B cell (primary cell): ENCODE results near the gene ANKRD11. TPM values are rescaled to one million over a fixed set of nuclear protein-coding genes. Genes with fewer than 3 reads are reported as not detected.

Source experiments
- ATAC-seq: fragments of 200-7000 bp; cut with Tn5 transposase; one replicate; pipeline ENCODE4 v1.10.0; 2021; ENCODE audit warnings: low read depth, mild to moderate bottlenecking, moderate number of reproducible peaks, moderate library complexity
- CTCF ChIA-PET: fragments of 350-600 bp; sonication (Branson Sonifier 250); formaldehyde crosslinking; loops from one replicate; lab custom pipeline; 2021; ENCODE audit warnings: antibody characterized with exemption, inconsistent platforms; lab: Charles Lee
- POLR2A ChIA-PET: fragments of 350-600 bp; sonication (Branson Sonifier 250); formaldehyde crosslinking; loops from one replicate; lab custom pipeline; 2021; ENCODE audit warnings: antibody characterized with exemption; lab: Charles Lee
- DNase-seq: peaks from one replicate; pipeline ENCODE4 v3.0.0; 2013
- H2AFZ ChIP-seq: 2 replicates; pipeline ENCODE4 v1.6.1; 2012; ENCODE audit warnings: mild to moderate bottlenecking, low read depth, low read length; ENCODE audit not compliant: insufficient read depth, poor library complexity, severe bottlenecking
- H3K27ac ChIP-seq, 2 donors: 1 replicate in 1 of 2; 2 replicates in 1 of 2; pipeline ENCODE4 v1.5.1; 2012 to 2013; ENCODE audit warnings: low read length in 2 of 2, mild to moderate bottlenecking in 2 of 2, moderate library complexity in 1 of 2
- H3K27me3 ChIP-seq, 4 experiments: fragments of 200-600 bp in 1 of 4; sonication (generic) in 1 of 4; replicated peaks in 1 of 4; 1 replicate in 2 of 4; 2 replicates in 2 of 4; pipeline versions ENCODE4 v1.6.1 to v1.7.0; 2013 to 2016; ENCODE audit warnings: low read length in 3 of 4, mild to moderate bottlenecking in 2 of 4, mixed read lengths in 1 of 4, moderate library complexity in 1 of 4; ENCODE audit not compliant: insufficient read depth in 4 of 4, control insufficient read depth in 3 of 4; ENCODE audit errors: control extremely low read depth in 1 of 4
- H3K36me3 ChIP-seq, 2 experiments: replicated peaks in 1 of 2; 1 replicate in 1 of 2; 2 replicates in 1 of 2; pipeline versions ENCODE4 v1.6.1 to v1.7.1; 2013; ENCODE audit warnings: low read length in 1 of 2; ENCODE audit not compliant: insufficient read depth in 2 of 2, control insufficient read depth in 1 of 2; ENCODE audit errors: control extremely low read depth in 1 of 2, extremely low read depth in 1 of 2
- H3K4me1 ChIP-seq, 2 donors: fragments of 200-600 bp in 1 of 2; sonication (generic) in 1 of 2; 1 replicate in 1 of 2; 2 replicates in 1 of 2; pipeline versions ENCODE4 v1.5.1 to v1.6.1; 2013 to 2017; ENCODE audit warnings: low read length in 2 of 2; ENCODE audit not compliant: control insufficient read depth in 2 of 2, insufficient read depth in 2 of 2
- H3K4me2 ChIP-seq: replicated peaks from 2 replicates; pipeline ENCODE3; 2012; ENCODE audit warnings: mild to moderate bottlenecking, low read depth, low read length; ENCODE audit not compliant: poor library complexity, severe bottlenecking
- H3K4me3 ChIP-seq, 5 experiments: fragments of 200-600 bp in 1 of 5; sonication (generic) in 1 of 5; 1 replicate in 3 of 5; 2 replicates in 2 of 5; pipeline versions ENCODE4 v1.5.1 to v1.7.0; 2011 to 2016; ENCODE audit warnings: low read length in 4 of 5, mild to moderate bottlenecking in 4 of 5, low read depth in 2 of 5, control low read depth in 1 of 5, moderate library complexity in 1 of 5; ENCODE audit not compliant: insufficient read depth in 1 of 5; ENCODE audit errors: control extremely low read depth in 1 of 5, extremely low read depth in 1 of 5
- H3K79me2 ChIP-seq: fragments of 200-600 bp; sonication (generic); one replicate; pipeline ENCODE4 v1.6.0; 2016; ENCODE audit warnings: low read length; ENCODE audit not compliant: control insufficient read depth, insufficient read depth
- H3K9ac ChIP-seq: fragments of 200-600 bp; sonication (generic); 2 replicates; pipeline ENCODE4 v1.6.1; 2017; ENCODE audit warnings: mild to moderate bottlenecking, low read length, moderate library complexity
- H3K9me3 ChIP-seq, 3 donors: one replicate each; pipeline versions ENCODE4 v1.6.1 to v1.7.1; 2013; ENCODE audit warnings: low read length in 2 of 3; ENCODE audit not compliant: control insufficient read depth in 2 of 3, insufficient read depth in 1 of 3; ENCODE audit errors: control extremely low read depth in 1 of 3
- H4K20me1 ChIP-seq: 2 replicates; pipeline ENCODE4 v1.6.0; 2012; ENCODE audit warnings: mild to moderate bottlenecking, low read length; ENCODE audit not compliant: insufficient read depth, control insufficient read depth, poor library complexity, severe bottlenecking
- H3K27ac Mint-ChIP-seq: one replicate; pipeline ENCODE4 v1.8.0; 2021; ENCODE audit warnings: mixed read lengths
- H3K27me3 Mint-ChIP-seq: one replicate; pipeline ENCODE4 v1.8.0; 2021; ENCODE audit warnings: mixed read lengths
- H3K4me1 Mint-ChIP-seq: one replicate; pipeline ENCODE4 v1.8.0; 2021; ENCODE audit warnings: mixed read lengths
- H3K4me3 Mint-ChIP-seq: one replicate; pipeline ENCODE4 v1.8.0; 2021; ENCODE audit warnings: mixed read lengths
- H3K9me3 Mint-ChIP-seq: one replicate; pipeline ENCODE4 v1.8.0; 2022; ENCODE audit warnings: mixed read lengths; ENCODE audit not compliant: insufficient read depth
- EZH2 ChIP-seq: IDR thresholded peaks from 2 replicates; pipeline ENCODE4 v1.6.1; 2012; ENCODE audit warnings: borderline replicate concordance, low read depth, mild to moderate bottlenecking, moderate library complexity, low read length; ENCODE audit not compliant: insufficient read depth, poor library complexity, severe bottlenecking
- WGBS: methylation state at CpG from one replicate; pipeline ENCODE4 v1.1.5; 2013; ENCODE audit warnings: missing lambda C conversion rate; ENCODE audit not compliant: insufficient coverage; 5-methylcytosine and 5-hydroxymethylcytosine counted together
- intact Hi-C: fragments of 100-400 bp; cut with micrococcal nuclease; formaldehyde crosslinking; loops from one replicate; pipeline ENCODE4 v1.10.0; 2022
- polyA plus RNA-seq: library from polyadenylated mRNA; depleted of rRNA; stranded (reverse); fragments of >200 nt; gene quantifications from 2 replicates; pipeline ENCODE4 v1.2.3, GENCODE V29; 2012
- total RNA-seq, 2 donors: library from RNA; stranded (reverse); fragments of 120-200 nt in 1 of 2; gene quantifications; 1 replicate in 1 of 2; 2 replicates in 1 of 2; pipeline versions ENCODE4 v1.2.3 to v1.2.4, GENCODE V29; 2013 to 2022
- TF ChIP-seq, protein P1 (sequence below): fragments of 200-600 bp; IDR thresholded peaks from one replicate; pipeline ENCODE4 v1.8.0; 2022; ENCODE audit warnings: antibody characterized with exemption, mild to moderate bottlenecking

ANKRD11 gene
- total and polyA plus RNA-seq, 2 donors (not counting 1 experiment from before 2014, with no cell fraction given): 67.9 to 314 TPM

- POLR2A ChIA-PET: interaction anchor here (1.4 kb wide), 1 partner anchor 114 kb away, joined by 3 read pairs; no protein-coding TSS in a partner anchor
- intact Hi-C loops: loop anchor here (2.0 to 10.0 kb wide), 2 partner anchors 16 to 120 kb away; no protein-coding TSS in a partner anchor
- peaks cover 83% of the 10 kb centered on the region for H3K4me1 Mint-ChIP-seq
Observed at GRCh38 chr16:89374393-89374960, 115.9 kb downstream of the ANKRD11 start.

More at GRCh38 chr16:89374393-89374960, 115.9 kb downstream of the ANKRD11 start:
- CTCF ChIA-PET: interaction anchor here (1.0 to 1.8 kb wide), 3 partner anchors 20 to 111 kb away, joined by 3 to 4 read pairs (median 4); no protein-coding TSS in a partner anchor
- H3K27me3 Mint-ChIP-seq: no peaks in the 10 kb centered on the region
- H2AFZ ChIP-seq: no peak overlapping the region
- H4K20me1 ChIP-seq: peaks cover 99% of the 10 kb centered on the region
- peak overlapping the region; percentile 40 for H3K9ac ChIP-seq
- DNase-seq (peak; percentile 64), ATAC-seq (peak; percentile 44)
- no peaks in the 10 kb centered on the region for H3K27me3 ChIP-seq
- H3K4me3 Mint-ChIP-seq: peak overlapping the region; percentile 85
- WGBS: 55% methylated on average over 13 of the region's 18 CpGs
- H3K9me3 Mint-ChIP-seq: peaks cover 2% of the 10 kb centered on the region
- H3K4me3 ChIP-seq: peak overlapping the region in 1 of 5 experiments; percentile 39
- no peak for TF ChIP-seq EZH2
- TF ChIP-seq, protein P1, sequence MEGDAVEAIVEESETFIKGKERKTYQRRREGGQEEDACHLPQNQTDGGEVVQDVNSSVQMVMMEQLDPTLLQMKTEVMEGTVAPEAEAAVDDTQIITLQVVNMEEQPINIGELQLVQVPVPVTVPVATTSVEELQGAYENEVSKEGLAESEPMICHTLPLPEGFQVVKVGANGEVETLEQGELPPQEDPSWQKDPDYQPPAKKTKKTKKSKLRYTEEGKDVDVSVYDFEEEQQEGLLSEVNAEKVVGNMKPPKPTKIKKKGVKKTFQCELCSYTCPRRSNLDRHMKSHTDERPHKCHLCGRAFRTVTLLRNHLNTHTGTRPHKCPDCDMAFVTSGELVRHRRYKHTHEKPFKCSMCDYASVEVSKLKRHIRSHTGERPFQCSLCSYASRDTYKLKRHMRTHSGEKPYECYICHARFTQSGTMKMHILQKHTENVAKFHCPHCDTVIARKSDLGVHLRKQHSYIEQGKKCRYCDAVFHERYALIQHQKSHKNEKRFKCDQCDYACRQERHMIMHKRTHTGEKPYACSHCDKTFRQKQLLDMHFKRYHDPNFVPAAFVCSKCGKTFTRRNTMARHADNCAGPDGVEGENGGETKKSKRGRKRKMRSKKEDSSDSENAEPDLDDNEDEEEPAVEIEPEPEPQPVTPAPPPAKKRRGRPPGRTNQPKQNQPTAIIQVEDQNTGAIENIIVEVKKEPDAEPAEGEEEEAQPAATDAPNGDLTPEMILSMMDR: no peak
- peaks cover 99% of the 10 kb centered on the region for H3K79me2 ChIP-seq
- H3K9me3 ChIP-seq: peaks cover 0 to 18% (median 7%) of the 10 kb centered on the region in 3 donors
- H3K4me2 ChIP-seq: peak overlapping the region; percentile 62
- peaks cover 0 to 17% of the 10 kb centered on the region in 2 experiments for H3K36me3 ChIP-seq
- peak overlapping the region in 1 of 2 donors; percentile 10 for H3K27ac ChIP-seq
- peak overlapping the region; percentile 82 for H3K27ac Mint-ChIP-seq
- H3K4me1 ChIP-seq: peaks cover 31 to 51% of the 10 kb centered on the region in 2 donors
